Keratinocyte (primary cell): ENCODE measurements around the gene RXRA. TPM values are rescaled to one million over a fixed set of nuclear protein-coding genes. Genes with fewer than 3 reads are reported as not detected.

Experiments
- DNase-seq: peaks from one replicate; pipeline ENCODE4 v3.0.0-alpha.2; 2011; ENCODE audit warnings: low read depth, missing footprints, low spot score
- FAIRE-seq: peaks from 2 replicates; lab custom pipeline; 2011; peaks lifted over from hg19 to GRCh38; lab: Jason Lieb, UNC
- H2AFZ ChIP-seq: 2 replicates; pipeline ENCODE4 v1.6.0; 2012; ENCODE audit warnings: low read length, control low read depth, inconsistent platforms; ENCODE audit not compliant: control insufficient read depth
- H3K27ac ChIP-seq: 2 replicates; pipeline ENCODE4 v1.5.1; 2011; ENCODE audit warnings: low read length; ENCODE audit not compliant: control insufficient read depth, insufficient read depth
- H3K27me3 ChIP-seq: 3 replicates; pipeline ENCODE4 v1.6.0; 2011; ENCODE audit warnings: low read length; ENCODE audit not compliant: control insufficient read depth, insufficient read depth; ENCODE audit errors: extremely low read depth
- H3K36me3 ChIP-seq, 2 experiments: 2 replicates in 1 of 2; 3 replicates in 1 of 2; pipeline ENCODE4 v1.5.1; 2011; ENCODE audit warnings: low read length in 2 of 2, mild to moderate bottlenecking in 1 of 2; ENCODE audit not compliant: control insufficient read depth in 2 of 2, insufficient read depth in 2 of 2; ENCODE audit errors: extremely low read depth in 1 of 2
- H3K4me1 ChIP-seq: 3 replicates; pipeline ENCODE4 v1.5.1; 2011; ENCODE audit warnings: low read length; ENCODE audit not compliant: control insufficient read depth, insufficient read depth; ENCODE audit errors: extremely low read depth
- H3K4me2 ChIP-seq: 3 replicates; pipeline ENCODE4 v1.6.0; 2011; ENCODE audit warnings: low read depth, low read length; ENCODE audit not compliant: control insufficient read depth, insufficient read depth; ENCODE audit errors: extremely low read depth
- H3K4me3 ChIP-seq, 3 experiments: fragments of 200-600 bp in 1 of 3; sonication (generic) in 1 of 3; 2 replicates in 2 of 3; 3 replicates in 1 of 3; pipeline ENCODE4 v1.5.1; 2011 to 2016; ENCODE audit warnings: low read length in 3 of 3, mild to moderate bottlenecking in 3 of 3, control low read depth in 2 of 3, inconsistent platforms in 1 of 3, low read depth in 1 of 3, mixed read lengths in 1 of 3, mixed run types in 1 of 3, moderate library complexity in 1 of 3; ENCODE audit not compliant: control insufficient read depth in 2 of 3, insufficient read depth in 2 of 3; ENCODE audit errors: extremely low read depth in 1 of 3
- H3K79me2 ChIP-seq: 2 replicates; pipeline ENCODE4 v1.6.0; 2012; ENCODE audit warnings: low read length; ENCODE audit not compliant: control insufficient read depth, insufficient read depth
- H3K9ac ChIP-seq: 3 replicates; pipeline ENCODE4 v1.6.0; 2011; ENCODE audit warnings: low read length; ENCODE audit not compliant: control insufficient read depth, insufficient read depth; ENCODE audit errors: extremely low read depth
- H3K9me1 ChIP-seq: 3 replicates; pipeline ENCODE4 v1.6.0; 2011; ENCODE audit warnings: low read length; ENCODE audit not compliant: control insufficient read depth, insufficient read depth; ENCODE audit errors: extremely low read depth
- H3K9me3 ChIP-seq: 2 replicates; pipeline ENCODE4 v1.5.1; 2012; ENCODE audit warnings: low read depth, low read length; ENCODE audit not compliant: control insufficient read depth
- H4K20me1 ChIP-seq: 3 replicates; pipeline ENCODE4 v1.6.0; 2011; ENCODE audit warnings: low read length; ENCODE audit not compliant: control insufficient read depth, insufficient read depth; ENCODE audit errors: extremely low read depth
- EZH2 ChIP-seq: IDR thresholded peaks from one replicate; pipeline ENCODE4 v1.6.1; 2012; ENCODE audit warnings: inconsistent platforms, mild to moderate bottlenecking, low read length, moderate library complexity
- dilution Hi-C: fragments of 300-500 bp; cut with MboI; formaldehyde crosslinking; loops from one replicate; pipeline ENCODE4 v1.7.0; 2020; ENCODE audit warnings: low sequenced_read_pairs; ENCODE audit not compliant: extremely low pct_ligation_motif_present
- polyA plus RNA-seq, 5 experiments: library from polyadenylated mRNA; depleted of rRNA in 3 of 5; stranded (reverse) in 3 of 5; stranded (forward) in 1 of 5; unstranded in 1 of 5; fragments of >200 nt; gene quantifications; 1 replicate in 1 of 5; 2 replicates in 3 of 5; 3 replicates in 1 of 5; pipeline versions ENCODE4 v1.2.1 to v1.2.3, GENCODE V29; 2011 to 2012; ENCODE audit warnings: missing spikeins in 2 of 5, low read depth in 1 of 5, low replicate concordance in 1 of 5
- TF ChIP-seq, protein P1 (sequence below), 3 experiments: IDR thresholded peaks in 1 of 3; conservative IDR thresholded peaks in 1 of 3; optimal IDR thresholded peaks in 1 of 3; 2 replicates in 2 of 3; 3 replicates in 1 of 3; pipeline versions ENCODE3 to v1.5.1; 2011; ENCODE audit warnings: low read length in 3 of 3, mild to moderate bottlenecking in 3 of 3, moderate library complexity in 2 of 3, control low read depth in 1 of 3, inconsistent platforms in 1 of 3; ENCODE audit not compliant: insufficient read depth in 2 of 3; ENCODE audit errors: extremely low read depth in 1 of 3

RXRA gene
- polyA plus RNA-seq, 1 donor (not counting 4 experiments of a cell fraction or from before 2014, with no cell fraction given), result 9.7 TPM

DNA sequence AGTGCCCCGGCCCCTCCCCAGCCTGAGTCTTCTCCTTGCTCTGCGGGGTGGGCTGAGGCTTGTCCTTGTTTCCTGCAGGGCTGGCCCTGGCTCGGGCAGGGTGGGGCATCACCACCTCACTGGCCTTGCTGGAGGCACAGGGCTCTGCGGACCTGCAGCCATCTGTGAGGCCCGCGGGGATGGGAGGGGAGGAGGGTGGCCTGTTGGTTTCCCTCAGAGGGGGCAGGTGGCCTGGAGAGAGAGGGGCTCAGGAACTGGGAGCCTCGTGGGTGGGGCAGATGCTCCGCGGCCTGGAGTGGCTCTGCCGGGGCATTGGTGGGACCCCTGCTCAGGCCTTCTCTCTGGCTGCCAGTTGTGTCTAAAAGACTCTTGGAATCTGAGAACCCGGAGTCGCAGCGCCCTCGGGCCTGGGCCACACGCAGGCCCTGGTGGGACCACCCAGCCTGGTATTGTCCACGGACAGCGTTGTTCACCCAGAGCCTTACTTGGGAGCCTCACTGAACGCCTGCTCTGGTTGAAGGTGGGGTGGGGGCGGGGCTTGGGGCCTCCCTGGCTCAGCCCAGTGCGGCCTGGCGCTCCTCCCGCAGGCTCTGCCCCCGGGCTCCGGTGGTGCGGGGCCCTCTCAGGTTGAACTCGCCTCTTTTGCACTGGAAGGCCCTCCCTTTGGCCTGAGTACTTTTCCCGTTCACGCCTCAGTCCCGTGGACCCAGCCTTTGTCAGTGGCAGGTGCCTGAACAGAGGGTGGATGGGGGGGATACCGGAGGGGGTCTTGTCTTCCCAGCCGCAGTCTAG, 111.3 kb downstream of the RXRA start:
- peaks cover 31% of the 10 kb centered on the region for H3K4me1 ChIP-seq
- no peak overlapping the region for H3K27ac ChIP-seq
- no peaks in the 10 kb centered on the region for H3K9me3 ChIP-seq
- no peak overlapping the region for H3K4me3 ChIP-seq
- H4K20me1 ChIP-seq, result peaks cover 7% of the 10 kb centered on the region
- TF ChIP-seq, protein P1, sequence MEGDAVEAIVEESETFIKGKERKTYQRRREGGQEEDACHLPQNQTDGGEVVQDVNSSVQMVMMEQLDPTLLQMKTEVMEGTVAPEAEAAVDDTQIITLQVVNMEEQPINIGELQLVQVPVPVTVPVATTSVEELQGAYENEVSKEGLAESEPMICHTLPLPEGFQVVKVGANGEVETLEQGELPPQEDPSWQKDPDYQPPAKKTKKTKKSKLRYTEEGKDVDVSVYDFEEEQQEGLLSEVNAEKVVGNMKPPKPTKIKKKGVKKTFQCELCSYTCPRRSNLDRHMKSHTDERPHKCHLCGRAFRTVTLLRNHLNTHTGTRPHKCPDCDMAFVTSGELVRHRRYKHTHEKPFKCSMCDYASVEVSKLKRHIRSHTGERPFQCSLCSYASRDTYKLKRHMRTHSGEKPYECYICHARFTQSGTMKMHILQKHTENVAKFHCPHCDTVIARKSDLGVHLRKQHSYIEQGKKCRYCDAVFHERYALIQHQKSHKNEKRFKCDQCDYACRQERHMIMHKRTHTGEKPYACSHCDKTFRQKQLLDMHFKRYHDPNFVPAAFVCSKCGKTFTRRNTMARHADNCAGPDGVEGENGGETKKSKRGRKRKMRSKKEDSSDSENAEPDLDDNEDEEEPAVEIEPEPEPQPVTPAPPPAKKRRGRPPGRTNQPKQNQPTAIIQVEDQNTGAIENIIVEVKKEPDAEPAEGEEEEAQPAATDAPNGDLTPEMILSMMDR (optimal IDR thresholded peaks at IDR 0.05 in 1 of 3, IDR thresholded peaks at IDR 0.05 in 1 of 3, conservative IDR thresholded peaks at IDR 0.05 in 1 of 3; ENCODE audit: extremely low read depth in 1 of 3, insufficient read depth in 2 of 3, low read length in 3 of 3), result no peak
- no peak for TF ChIP-seq EZH2
- no peak for DNase-seq
- H3K79me2 ChIP-seq, result no peaks in the 10 kb centered on the region
- H3K9me1 ChIP-seq, result peaks cover 2% of the 10 kb centered on the region
- dilution Hi-C loops, result no loop called here
- peaks cover 11% of the 10 kb centered on the region for H3K27me3 ChIP-seq
- peaks cover 15 to 21% of the 10 kb centered on the region in 2 experiments for H3K36me3 ChIP-seq
- FAIRE-seq, result no peak
- H2AFZ ChIP-seq, result no peak overlapping the region
- H3K4me2 ChIP-seq, result no peak overlapping the region
- no peak overlapping the region for H3K9ac ChIP-seq

DNA sequence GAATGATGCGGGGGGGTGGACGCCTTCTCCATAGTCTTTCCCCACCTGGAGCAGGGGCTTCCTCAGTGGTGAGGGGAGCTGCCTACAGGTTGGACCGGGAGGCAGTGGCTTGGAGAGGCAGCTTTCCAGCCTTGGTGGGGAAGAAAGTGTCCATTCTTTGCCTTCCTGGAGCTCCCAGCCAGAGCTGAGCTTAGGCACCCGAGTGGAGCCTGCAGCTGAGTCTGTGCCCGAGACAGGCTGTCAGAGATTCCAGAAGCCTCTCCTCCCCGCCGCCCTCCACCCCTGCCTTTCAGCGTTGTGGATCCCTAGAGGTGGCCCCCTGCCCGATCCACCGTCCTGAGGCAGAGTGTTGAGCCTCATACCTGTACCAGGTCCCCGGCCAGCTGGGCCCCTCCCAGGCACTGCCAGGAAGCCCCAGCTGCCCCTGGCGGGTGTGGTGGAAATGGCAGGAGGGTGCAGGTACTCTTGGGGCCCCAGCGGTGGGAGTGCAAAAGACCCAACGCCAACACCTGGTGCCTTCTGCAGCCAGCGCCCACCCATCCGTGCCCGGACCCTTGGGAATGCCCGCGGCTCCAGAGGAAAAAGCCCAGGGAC, 112.0 kb downstream of the RXRA start:
- H3K79me2 ChIP-seq, result no peaks in the 10 kb centered on the region
- H3K9me1 ChIP-seq, result no peaks in the 10 kb centered on the region
- dilution Hi-C loops, result no loop called here
- H2AFZ ChIP-seq, result no peak overlapping the region
- no peaks in the 10 kb centered on the region for H3K9me3 ChIP-seq
- peaks cover 7% of the 10 kb centered on the region for H4K20me1 ChIP-seq
- no peak for FAIRE-seq
- TF ChIP-seq EZH2, result no peak
- TF ChIP-seq, protein P1 (optimal IDR thresholded peaks at IDR 0.05 in 1 of 3, IDR thresholded peaks at IDR 0.05 in 1 of 3, conservative IDR thresholded peaks at IDR 0.05 in 1 of 3; ENCODE audit: extremely low read depth in 1 of 3, insufficient read depth in 2 of 3, low read length in 3 of 3), result peak in 2 of 3 experiments; percentile 31 to 46
- H3K36me3 ChIP-seq, result peaks cover 15 to 19% of the 10 kb centered on the region in 2 experiments
- H3K9ac ChIP-seq, result no peak overlapping the region
- no peak overlapping the region for H3K4me2 ChIP-seq
- no peak overlapping the region for H3K4me3 ChIP-seq
- peaks cover 16% of the 10 kb centered on the region for H3K27me3 ChIP-seq
- H3K27ac ChIP-seq, result no peak overlapping the region
- no peak for DNase-seq
- H3K4me1 ChIP-seq, result peaks cover 29% of the 10 kb centered on the region
